ENCODE measurements around the gene DCDC2C.

DCDC2C gene

GRCh38 chr2:3895021-3895420 lies 191.6 kb downstream of the DCDC2C start:
- no peak overlapping the region for H3K4me3 ChIP-seq (ENCODE audit: low read length, poor library complexity, severe bottlenecking)
- H3K9ac ChIP-seq (ENCODE audit: low read depth, low read length, poor library complexity, severe bottlenecking): no peak overlapping the region
- H3K9me2 ChIP-seq (replicated peaks; ENCODE audit: low read depth, low read length): no peaks in the 10 kb centered on the region
- no peaks in the 10 kb centered on the region for H4K20me1 ChIP-seq (ENCODE audit: insufficient read depth, low read length, poor library complexity, severe bottlenecking)
- H3K4me2 ChIP-seq (ENCODE audit: low read depth, low read length, poor library complexity, severe bottlenecking): no peak overlapping the region
- H3K4me1 ChIP-seq (ENCODE audit: insufficient read depth, low read length, poor library complexity, severe bottlenecking): no peaks in the 10 kb centered on the region
- TF ChIP-seq EZH2phosphoT487 (IDR thresholded peaks at IDR 0.05; ENCODE audit: borderline replicate concordance): no peak
- no peak for TF ChIP-seq CTCF (conservative IDR thresholded peaks at IDR 0.05; ENCODE audit: low read length)
- H3K79me2 ChIP-seq (ENCODE audit: insufficient read depth, low read length): no peaks in the 10 kb centered on the region
- H3K36me3 ChIP-seq (ENCODE audit: insufficient read depth, low read length): no peaks in the 10 kb centered on the region
- H3K9me3 ChIP-seq (ENCODE audit: insufficient read depth, low read depth, low read length): no peaks in the 10 kb centered on the region; the same call in 1 of the 2 replicates
- no peaks in the 10 kb centered on the region for H3K27me3 ChIP-seq (ENCODE audit: insufficient read depth, low read length, poor library complexity, severe bottlenecking)
- no peaks in the 10 kb centered on the region for H3F3A ChIP-seq (ENCODE audit: low read depth)
- no peak overlapping the region for H2AFZ ChIP-seq (ENCODE audit: low read length)
